Suprapubic skin (tissue), 4 donors: ENCODE data around the gene ABCD3. TPM values are rescaled to one million over a fixed set of nuclear protein-coding genes. Genes with fewer than 3 reads are reported as not detected.
"Not testable (repeated sequence)": the region's sequence is repeated elsewhere in the genome, so short reads cannot be mapped to it uniquely, and the experiment has no call there.

Experiments used
- DNase-seq, 2 donors: peaks; one replicate each; pipeline ENCODE4 v3.0.0-alpha.2; 2019; ENCODE audit warnings: low spot score in 2 of 2
- H3K27ac ChIP-seq: fragments of 200-600 bp; sonication (generic); one replicate; pipeline ENCODE4 v1.5.1; 2019
- H3K27me3 ChIP-seq: fragments of 200-600 bp; sonication (generic); one replicate; pipeline ENCODE4 v1.5.1; 2019
- H3K36me3 ChIP-seq: fragments of 200-600 bp; sonication (generic); one replicate; pipeline ENCODE4 v1.5.1; 2019
- H3K4me1 ChIP-seq: fragments of 200-600 bp; sonication (generic); one replicate; pipeline ENCODE4 v1.5.1; 2019
- H3K4me3 ChIP-seq: fragments of 200-600 bp; sonication (generic); one replicate; pipeline ENCODE4 v1.5.1; 2019; ENCODE audit warnings: mild to moderate bottlenecking
- H3K9me3 ChIP-seq: fragments of 200-600 bp; sonication (generic); one replicate; pipeline ENCODE4 v1.5.1; 2019
- CTCF ChIP-seq, 2 donors: fragments of 200-600 bp in 1 of 2; fragments of 450-650 bp in 1 of 2; sonication (generic) in 1 of 2; IDR thresholded peaks; one replicate each; pipeline ENCODE4 v1.5.1; 2016 to 2019; ENCODE audit warnings: antibody characterized with exemption in 2 of 2, mild to moderate bottlenecking in 1 of 2, moderate library complexity in 1 of 2
- EP300 ChIP-seq: sonication (generic); formaldehyde crosslinking; IDR thresholded peaks from one replicate; pipeline ENCODE4 v1.6.1; 2017; ENCODE audit warnings: antibody characterized with exemption
- POLR2A ChIP-seq, 2 donors: fragments of 450-650 bp; IDR thresholded peaks; one replicate each; pipeline ENCODE4 v1.6.1; 2017; ENCODE audit warnings: antibody characterized with exemption in 2 of 2, mild to moderate bottlenecking in 2 of 2, moderate library complexity in 2 of 2
- POLR2AphosphoS5 ChIP-seq, 3 donors: sonication (generic); formaldehyde crosslinking; IDR thresholded peaks; one replicate each; pipeline ENCODE4 v1.6.1; 2017; ENCODE audit warnings: antibody characterized with exemption in 3 of 3
- whole genome bisulfite sequencing: methylation state at CpG from one replicate; pipeline ENCODE4 v1.1.5; 2018; 5-methylcytosine and 5-hydroxymethylcytosine counted together
- total RNA-seq, 4 donors: library from RNA; depleted of rRNA; stranded (reverse); fragments of >200 nt; gene quantifications; one replicate each; pipeline ENCODE4 v1.1.0, GENCODE V29; 2016

ABCD3 gene
- total RNA-seq, 4 donors from 2014 or later, result 27.6 to 46.5 (median 39.8) TPM

GRCh38 chr1:94440088-94440487, 21.9 kb downstream of the ABCD3 start:
- TF ChIP-seq POLR2A (IDR thresholded peaks at IDR 0.05) (no peak), EP300 (no peak), CTCF (IDR thresholded peaks at IDR 0.05) (no peak), POLR2AphosphoS5 (IDR thresholded peaks at IDR 0.05) (no peak)
- Histone ChIP-seq H3K9me3 (peaks cover 24% of the 10 kb centered on the region), H3K4me1 (peaks cover 4% of the 10 kb centered on the region), H3K4me3 (no peak overlapping the region), H3K36me3 (no peaks in the 10 kb centered on the region), H3K27ac (no peak overlapping the region), H3K27me3 (no peaks in the 10 kb centered on the region)
- DNase-seq, result no peak
- WGBS, result 100% methylated on average over 1 of the region's 1 CpG

GRCh38 chr1:94443067-94443466, 24.9 kb downstream of the ABCD3 start:
- H3K36me3 ChIP-seq, H3K4me1 ChIP-seq, H3K27me3 ChIP-seq, DNase-seq, H3K27ac ChIP-seq, H3K4me3 ChIP-seq: not testable (repeated sequence)
- H3K9me3 ChIP-seq, result peaks cover 28% of the 10 kb centered on the region

- H3K4me3 ChIP-seq, H3K4me1 ChIP-seq, DNase-seq, H3K27ac ChIP-seq, H3K27me3 ChIP-seq: not testable (repeated sequence)
- Histone ChIP-seq H3K36me3 (peaks cover 16% of the 10 kb centered on the region), H3K9me3 (peaks cover 32% of the 10 kb centered on the region)
- WGBS, result 97% methylated on average over 3 of the region's 3 CpGs
These were observed 26.6 kb downstream of the ABCD3 start for GRCh38 chr1:94444819-94445218.

- 88% methylated on average over 8 of the region's 8 CpGs for WGBS
- H3K9me3 ChIP-seq, result peaks cover 40% of the 10 kb centered on the region
These were observed 27.5 kb downstream of the ABCD3 start for GRCh38 chr1:94445733-94446132.

GRCh38 chr1:94446177-94446576, 28.0 kb downstream of the ABCD3 start:
- H3K36me3 ChIP-seq, result peaks cover 26% of the 10 kb centered on the region
- H3K27me3 ChIP-seq, H3K27ac ChIP-seq, H3K4me1 ChIP-seq, H3K4me3 ChIP-seq, DNase-seq: not testable (repeated sequence)
- peaks cover 40% of the 10 kb centered on the region for H3K9me3 ChIP-seq
- 98% methylated on average over 5 of the region's 6 CpGs for WGBS

More at GRCh38 chr1:94445733-94446132, 27.5 kb downstream of the ABCD3 start:
- not testable (repeated sequence) for H3K27ac ChIP-seq, DNase-seq, H3K4me1 ChIP-seq, H3K27me3 ChIP-seq, H3K4me3 ChIP-seq
- peaks cover 25% of the 10 kb centered on the region for H3K36me3 ChIP-seq

GRCh38 chr1:94448741-94449140, 30.6 kb downstream of the ABCD3 start:
- H3K27ac ChIP-seq, H3K27me3 ChIP-seq, H3K4me1 ChIP-seq, DNase-seq, H3K4me3 ChIP-seq: not testable (repeated sequence)
- peaks cover 30% of the 10 kb centered on the region for H3K9me3 ChIP-seq
- H3K36me3 ChIP-seq, result peaks cover 38% of the 10 kb centered on the region
- 80% methylated on average over 3 of the region's 3 CpGs for WGBS

- TF ChIP-seq EP300 (no peak), CTCF (IDR thresholded peaks at IDR 0.05) (no peak), POLR2A (IDR thresholded peaks at IDR 0.05) (no peak), POLR2AphosphoS5 (IDR thresholded peaks at IDR 0.05) (no peak)
- 77% methylated on average over 2 of the region's 2 CpGs for WGBS
- peaks cover 29% of the 10 kb centered on the region for H3K36me3 ChIP-seq
These were observed 38.5 kb downstream of the ABCD3 start for GRCh38 chr1:94456736-94457135.

GRCh38 chr1:94462606-94463005, 44.4 kb downstream of the ABCD3 start:
- Histone ChIP-seq H3K36me3 (peaks cover 36% of the 10 kb centered on the region), H3K27me3 (no peaks in the 10 kb centered on the region), H3K27ac (no peak overlapping the region), H3K4me3 (no peak overlapping the region), H3K4me1 (peaks cover 5% of the 10 kb centered on the region), H3K9me3 (no peaks in the 10 kb centered on the region)
- DNase-seq, result no peak
- TF ChIP-seq EP300 (no peak), CTCF (IDR thresholded peaks at IDR 0.05) (no peak), POLR2A (IDR thresholded peaks at IDR 0.05) (no peak), POLR2AphosphoS5 (IDR thresholded peaks at IDR 0.05) (no peak)
- WGBS, result 78% methylated on average over 2 of the region's 2 CpGs

More at GRCh38 chr1:94456736-94457135, 38.5 kb downstream of the ABCD3 start:
- Histone ChIP-seq H3K4me1 (no peaks in the 10 kb centered on the region), H3K27ac (no peak overlapping the region), H3K9me3 (no peaks in the 10 kb centered on the region), H3K4me3 (no peak overlapping the region), H3K27me3 (no peaks in the 10 kb centered on the region)
- DNase-seq, result no peak
